ENCODE measurements around the gene THAP9.

The THAP9 gene

DNA sequence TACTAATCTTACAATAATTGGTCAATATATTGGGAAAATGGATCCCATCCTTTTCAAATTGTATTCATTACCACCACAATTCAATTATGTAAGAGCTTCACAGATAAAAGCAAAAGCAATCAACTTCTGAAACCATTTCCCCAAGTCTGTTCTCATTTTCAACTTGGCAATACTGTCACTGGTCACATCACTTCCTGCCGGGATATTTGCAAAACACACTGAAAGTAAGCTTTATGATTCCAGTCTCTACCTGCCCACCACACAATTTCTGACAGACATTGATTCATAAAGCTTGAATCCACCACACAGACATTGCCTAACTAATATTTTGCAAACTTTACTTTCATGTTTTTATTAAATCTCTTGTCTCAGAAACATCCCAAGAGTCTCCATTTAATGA lies 56.5 kb downstream of the THAP9 start:
- no peak for DNase-seq (ENCODE audit: low read depth in 2 of 3, low spot score in 2 of 3)

DNA sequence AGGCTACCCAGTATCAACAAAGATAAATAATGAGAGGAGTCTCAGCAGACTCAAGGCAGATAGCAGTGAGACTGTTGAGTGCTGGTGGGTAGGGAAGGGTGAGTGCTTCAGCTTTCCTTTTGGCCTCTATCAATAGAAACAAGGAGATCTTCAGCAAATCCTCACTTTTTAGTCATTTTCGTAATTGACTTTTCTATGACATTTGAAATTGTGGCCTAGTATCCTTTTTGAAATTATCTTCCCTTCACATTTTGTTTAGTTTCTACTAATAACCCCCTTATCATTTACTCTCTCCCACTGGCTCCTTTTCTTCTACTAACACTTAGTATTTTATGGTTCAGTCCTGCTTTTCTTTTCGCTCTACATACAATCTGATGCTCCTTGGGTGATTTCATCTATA lies 65.2 kb downstream of the THAP9 start:
- no peak for DNase-seq (ENCODE audit: low read depth in 2 of 3, low spot score in 2 of 3)

DNA sequence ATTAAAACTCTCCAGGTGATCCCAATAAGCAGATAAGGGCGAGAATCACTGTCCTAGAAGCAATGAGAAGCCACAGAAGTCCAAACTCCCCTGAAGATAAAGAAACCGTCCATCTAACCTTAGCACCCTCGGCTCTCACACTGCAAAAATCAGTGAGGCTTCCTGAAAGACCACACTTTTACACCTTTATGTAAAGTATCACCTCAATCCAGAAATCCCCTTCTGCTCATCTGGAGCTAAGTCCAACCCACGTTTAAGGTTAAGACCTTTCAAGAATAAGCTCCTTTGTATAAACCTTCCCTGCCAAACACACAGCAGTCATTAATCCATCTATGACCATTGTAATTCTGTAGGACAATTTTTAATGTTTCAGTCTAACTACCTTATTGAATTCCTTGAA lies 68.4 kb downstream of the THAP9 start:
- DNase-seq (ENCODE audit: low read depth in 2 of 3, low spot score in 2 of 3) = no peak

DNA sequence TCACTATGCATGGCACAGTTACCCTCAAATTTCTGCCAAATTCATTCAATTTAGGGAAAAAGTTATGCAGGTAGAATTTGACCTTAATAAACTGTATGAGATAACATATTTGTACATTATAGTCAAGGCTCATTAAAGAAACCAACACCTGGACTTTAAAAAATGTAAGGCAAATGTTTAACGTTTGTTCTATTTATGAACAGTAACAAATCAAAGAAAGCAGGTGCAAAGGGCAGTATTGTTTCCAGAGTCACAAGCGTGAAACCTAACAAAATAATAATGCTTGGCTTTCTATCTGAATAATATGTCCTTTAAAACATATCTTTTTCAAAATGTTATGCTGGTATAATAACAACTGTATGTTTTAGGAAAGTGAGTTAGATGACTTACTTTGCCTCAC lies 68.9 kb downstream of the THAP9 start:
- DNase-seq (ENCODE audit: low read depth in 2 of 3, low spot score in 2 of 3) = no peak
